HG03442 (cell line): ENCODE results near the gene CHST15.

Experiments
- ATAC-seq: cut with Tn5 transposase; IDR thresholded peaks from one replicate; pipeline ENCODE4 v1.9.1; 2021; ENCODE audit warnings: mild to moderate bottlenecking, moderate library complexity; ENCODE audit not compliant: unreplicated experiment

Gene CHST15

DNA sequence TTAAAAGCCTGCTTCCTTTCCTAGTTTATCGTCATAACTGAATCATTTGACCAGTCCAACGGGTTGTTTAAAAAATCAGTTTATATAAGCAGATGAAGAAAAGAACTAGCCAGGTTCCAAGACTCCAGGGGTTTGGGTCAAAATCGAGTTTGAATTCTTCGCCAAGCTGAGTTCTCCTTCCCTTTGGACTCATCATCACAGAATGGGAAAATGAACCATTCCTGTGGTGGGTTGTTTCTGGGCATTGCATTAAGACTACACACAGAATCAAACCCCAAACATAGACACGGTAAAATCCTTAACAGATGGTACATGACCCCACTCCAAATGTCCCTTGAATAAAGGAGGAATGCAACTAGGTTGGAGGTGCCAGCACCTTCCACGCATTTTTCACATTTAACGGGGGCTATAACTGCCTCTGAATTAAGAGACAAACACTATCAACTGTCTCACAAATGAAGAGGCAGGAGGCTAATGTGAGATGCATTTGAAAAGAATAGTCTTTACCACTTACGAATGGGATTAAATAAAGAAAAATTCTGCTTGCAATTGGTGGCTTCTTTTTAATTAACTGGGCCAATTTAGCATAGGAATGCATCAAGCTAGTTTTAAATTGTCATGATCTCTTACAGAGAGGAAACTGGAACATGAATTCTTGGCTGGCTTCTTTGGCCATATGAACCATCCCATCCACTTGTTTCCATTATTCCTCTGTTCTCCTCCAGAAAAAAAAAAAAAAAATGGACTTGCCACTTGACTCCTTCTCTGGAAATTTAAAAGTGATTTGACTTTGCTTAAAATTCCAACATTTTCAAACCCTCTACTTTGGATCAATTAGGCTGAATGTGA lies 61.1 kb downstream of the CHST15 start:
- no peak for ATAC-seq

DNA sequence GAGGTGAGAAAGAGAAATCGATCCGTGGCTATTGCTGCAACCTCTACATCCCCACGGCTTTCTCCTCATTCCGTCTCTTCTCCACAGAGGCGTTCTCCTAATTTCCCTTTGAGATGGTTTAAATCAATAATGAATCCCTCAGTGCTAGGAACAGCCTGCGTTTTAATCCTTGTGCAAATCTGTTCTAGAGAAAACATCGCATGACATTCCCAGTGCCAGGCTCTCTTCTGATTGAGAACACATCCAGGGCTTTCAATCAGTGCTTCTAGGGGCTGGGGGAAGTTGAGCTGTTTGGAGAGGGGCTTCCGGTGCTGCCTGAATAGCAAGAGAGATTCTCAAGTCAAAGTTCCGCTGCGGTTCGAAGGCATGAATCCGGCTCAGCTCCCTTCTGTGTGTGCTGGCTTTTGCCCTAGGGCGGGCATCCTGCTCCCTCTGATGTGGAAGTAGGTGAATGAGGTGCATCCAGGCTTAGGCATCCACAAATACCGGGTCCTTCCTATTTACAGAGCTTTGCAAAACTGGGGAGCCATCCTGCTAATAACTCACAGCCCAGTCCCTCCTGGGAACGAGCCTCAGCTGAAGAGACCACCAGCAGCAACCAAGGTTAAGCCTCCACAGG lies 62.8 kb downstream of the CHST15 start:
- ATAC-seq = no peak

DNA sequence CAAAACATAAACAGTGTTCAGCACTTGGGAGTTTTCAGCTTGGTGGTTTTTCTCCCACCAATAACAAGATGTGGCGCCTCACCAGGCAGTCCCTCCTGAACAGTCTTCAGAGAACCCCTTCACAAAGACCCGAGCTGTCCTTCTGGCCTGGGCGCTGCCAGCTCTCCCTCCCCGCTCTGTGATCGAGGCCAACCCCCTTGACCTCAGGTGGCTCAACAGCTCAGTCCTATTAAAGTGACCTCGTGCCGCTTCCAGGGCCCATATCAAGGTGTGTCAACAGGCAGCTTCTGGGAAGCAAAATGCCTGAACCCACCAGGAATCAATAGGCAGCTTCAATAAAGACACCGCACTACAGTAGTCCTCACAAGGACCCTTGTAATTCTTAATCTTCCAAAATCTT lies 63.3 kb downstream of the CHST15 start:
- no peak for ATAC-seq

DNA sequence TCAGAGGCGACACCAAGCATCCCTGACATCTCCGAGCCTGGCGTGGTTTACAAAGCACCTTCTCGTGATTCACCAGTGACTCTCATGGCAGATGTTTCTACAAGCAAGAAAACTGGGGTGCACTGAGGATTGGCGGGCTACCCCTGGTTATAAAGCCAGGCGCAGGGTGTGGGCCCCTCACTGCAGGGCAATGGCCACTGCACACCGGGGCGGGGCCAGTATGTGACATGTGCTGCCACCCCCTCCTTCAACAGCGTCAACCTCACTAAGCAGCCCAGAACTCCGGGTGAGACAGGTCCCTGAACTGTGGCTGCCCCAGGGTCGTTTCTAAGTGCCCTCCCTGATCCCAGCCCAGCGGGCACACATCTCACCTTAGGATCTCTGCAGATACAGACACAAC lies 63.8 kb downstream of the CHST15 start:
- no peak for ATAC-seq

GRCh38 chr10:124028700-124029480 lies 64.5 kb downstream of the CHST15 start:
- no peak for ATAC-seq

DNA sequence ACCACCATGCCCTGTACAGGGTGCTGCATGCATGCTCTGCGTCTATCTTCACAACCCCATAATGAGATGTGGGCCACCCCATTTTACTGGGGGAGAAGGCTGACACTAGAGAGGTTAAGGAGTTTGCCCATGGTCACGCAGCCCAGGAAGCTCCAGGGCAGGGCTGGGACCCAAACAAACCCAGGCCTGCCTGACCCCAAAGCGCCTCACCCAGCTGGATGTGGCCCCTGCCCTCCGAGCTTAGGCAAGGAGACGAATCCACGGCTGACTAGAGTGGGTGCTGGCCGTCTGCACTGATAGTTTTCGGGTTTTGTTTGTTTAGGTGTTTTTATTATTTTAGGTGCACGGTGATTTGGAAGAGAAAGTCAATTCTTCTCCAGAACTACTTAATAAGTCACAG lies 65.7 kb downstream of the CHST15 start:
- no peak for ATAC-seq

DNA sequence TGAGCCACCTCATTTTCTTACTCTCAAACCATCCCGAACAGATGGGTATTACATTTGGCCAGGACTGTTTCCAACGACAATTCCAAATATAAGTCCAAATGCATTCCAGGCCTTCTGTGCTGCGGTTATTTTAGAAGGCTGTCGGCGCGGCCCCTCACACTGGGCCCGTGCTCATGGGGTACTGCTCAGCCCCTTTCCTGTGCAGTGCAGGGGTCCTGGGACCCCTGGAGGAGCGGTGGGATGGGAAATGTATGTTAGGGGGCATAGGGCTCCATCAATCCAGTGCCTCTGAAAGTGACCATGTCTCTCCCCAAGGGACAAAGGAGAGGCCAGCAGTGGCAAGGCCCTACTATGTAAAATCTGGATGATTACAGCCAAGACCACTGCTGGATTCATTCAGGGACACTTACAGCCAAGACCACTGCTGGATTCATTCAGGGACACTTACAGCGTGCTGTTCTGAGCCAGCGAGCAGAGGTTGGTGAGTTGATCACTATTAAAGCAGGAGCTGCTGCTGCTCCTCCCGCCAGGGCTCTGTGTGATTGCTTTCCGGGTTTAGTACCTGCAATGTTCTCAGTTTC lies 66.3 kb downstream of the CHST15 start:
- ATAC-seq = no peak

GRCh38 chr10:124026589-124026939 lies 66.8 kb downstream of the CHST15 start:
- ATAC-seq = no peak

DNA sequence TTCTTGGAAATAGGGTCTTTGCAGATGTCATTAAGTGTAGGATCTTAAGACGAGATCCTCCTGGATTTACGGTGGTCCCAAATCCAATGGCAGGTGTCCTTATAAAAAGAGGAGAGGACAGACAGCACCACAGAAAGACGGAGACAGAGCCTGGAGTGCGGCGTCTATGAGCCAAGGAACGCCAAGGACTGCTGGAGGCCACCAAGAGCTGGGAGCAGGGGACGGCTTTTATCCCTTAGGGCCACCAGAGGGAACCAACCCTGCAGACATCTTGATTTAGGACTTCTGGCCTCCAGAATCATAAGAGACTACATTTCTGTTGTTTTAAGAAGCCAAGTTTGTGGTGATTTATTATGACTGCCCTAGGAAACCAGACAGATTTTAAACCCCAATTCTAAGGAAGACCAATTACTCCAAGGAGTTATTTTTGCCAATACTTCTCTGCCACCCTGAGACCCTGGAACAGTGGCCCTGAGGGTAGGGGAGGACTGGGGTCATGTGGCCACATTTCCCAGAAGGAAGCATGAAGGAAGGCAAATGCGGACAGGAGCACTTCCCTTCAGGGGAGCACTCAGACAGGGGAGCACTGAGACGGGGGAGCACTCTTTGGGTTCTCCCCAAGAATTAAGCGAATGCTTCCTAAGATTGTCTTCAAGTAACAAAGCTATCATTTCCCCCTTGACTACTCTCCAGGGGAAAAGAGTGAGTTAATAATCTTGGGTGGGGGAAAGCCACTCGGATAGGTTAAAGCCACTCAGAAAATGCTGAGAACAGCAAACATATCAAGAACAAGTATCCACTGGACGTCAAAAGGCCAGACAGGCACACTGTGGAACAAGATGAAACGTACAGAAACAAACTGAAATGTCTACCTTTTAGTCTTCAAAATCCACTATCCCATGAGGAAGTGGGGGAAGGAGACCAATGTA lies 67.5 kb downstream of the CHST15 start:
- no peak for ATAC-seq

GRCh38 chr10:124025152-124025551 lies 68.2 kb downstream of the CHST15 start:
- ATAC-seq = no peak

DNA sequence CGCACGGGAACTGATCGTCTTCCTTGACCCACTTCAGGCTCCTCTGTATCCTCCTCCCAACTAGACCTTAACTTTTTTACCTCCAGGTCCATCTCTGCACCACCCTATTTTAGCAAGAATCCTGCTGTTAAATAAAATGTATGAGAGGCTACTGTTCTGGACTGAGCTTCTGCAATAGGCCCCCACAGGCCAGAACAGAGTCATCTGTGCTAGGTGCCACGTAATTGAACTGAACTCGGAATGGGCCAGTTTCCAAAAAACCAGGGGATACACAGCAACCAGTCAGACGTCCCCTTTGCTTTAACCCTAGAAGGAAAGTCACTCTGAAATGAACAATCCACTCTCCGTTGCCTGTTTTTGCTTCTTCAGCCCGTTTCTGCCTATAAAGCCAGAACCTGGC lies 71.3 kb downstream of the CHST15 start:
- no peak for ATAC-seq

DNA sequence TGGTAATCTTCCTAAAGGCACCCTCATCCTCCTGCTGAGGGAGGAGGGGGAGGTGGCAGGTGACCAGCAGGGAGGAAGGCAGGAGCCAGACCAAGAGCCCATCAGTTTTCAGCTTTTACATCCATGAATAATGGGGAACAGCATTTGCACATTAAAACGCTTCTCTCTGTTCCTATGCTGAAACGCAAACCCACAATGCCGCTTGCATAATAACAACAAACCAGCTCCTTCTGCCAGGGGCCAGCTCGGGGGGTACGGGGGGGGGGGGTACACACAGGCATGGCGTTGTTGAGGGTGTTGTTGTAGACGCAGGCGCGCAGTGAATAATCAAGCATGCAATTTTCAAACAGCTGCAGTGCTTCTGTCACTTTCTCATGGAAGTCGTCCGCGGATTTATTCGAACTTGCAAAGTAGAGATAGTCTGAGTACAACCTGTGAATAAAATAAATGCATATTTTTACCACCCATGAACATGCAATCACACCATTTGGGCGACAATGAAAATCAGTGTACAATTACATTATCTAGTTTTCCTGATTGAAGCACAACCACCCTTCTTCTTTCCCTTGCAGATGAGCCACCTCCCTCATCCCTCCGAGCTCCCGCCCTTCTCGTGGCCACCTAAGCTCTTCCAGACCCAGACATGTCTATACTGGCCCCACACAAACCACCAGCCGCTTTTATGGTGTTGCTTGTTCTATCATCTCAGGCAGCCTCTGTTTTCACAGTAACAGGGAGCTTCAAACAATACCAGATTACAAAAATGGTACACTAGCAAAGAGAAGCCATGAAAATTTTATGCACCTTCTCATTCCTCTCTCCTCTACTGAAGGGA lies 72.2 kb downstream of the CHST15 start:
- no peak for ATAC-seq

DNA sequence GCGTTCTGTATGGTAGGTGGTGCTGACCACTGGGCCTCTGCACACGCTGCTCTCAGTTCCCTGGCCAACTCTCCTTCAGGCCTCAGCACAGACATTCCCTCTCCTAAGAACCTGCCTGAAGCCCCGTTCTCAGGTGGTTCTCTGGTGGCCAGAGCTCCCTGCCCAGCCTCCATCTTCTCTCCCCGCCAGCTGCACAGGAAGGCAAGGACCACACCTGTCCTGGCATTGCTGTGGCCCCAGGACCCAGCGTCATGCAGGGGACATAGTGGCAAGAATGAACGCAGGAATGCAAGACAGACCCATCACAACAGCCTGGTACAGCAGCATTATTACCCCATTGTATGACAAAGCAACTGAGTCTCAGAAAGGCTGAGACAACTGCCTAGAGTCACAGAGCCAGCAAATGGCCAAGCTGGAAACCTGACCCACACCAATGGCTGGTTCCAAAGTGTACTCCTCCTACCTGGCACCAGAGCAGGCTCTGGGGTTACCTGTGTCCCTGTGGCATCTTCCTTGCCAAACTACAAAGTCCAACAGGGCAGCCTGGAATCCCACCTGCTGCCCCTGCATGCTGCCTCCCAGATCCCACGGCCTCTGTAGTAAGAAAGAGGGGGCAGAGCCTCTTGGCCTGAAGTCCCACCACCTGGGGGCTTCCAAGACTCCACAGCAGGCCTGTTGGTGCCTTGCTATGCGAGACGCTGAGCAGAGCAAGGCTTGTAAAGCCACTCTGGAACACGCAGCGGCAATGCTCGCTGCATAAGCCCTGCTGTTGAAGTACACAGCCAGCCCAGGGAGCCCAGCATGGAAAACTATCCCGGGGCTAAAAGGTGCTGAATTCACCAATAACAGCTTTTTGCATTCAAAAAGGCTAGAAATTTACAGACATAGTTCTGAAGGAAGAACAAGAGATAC lies 73.3 kb downstream of the CHST15 start:
- ATAC-seq = no peak

DNA sequence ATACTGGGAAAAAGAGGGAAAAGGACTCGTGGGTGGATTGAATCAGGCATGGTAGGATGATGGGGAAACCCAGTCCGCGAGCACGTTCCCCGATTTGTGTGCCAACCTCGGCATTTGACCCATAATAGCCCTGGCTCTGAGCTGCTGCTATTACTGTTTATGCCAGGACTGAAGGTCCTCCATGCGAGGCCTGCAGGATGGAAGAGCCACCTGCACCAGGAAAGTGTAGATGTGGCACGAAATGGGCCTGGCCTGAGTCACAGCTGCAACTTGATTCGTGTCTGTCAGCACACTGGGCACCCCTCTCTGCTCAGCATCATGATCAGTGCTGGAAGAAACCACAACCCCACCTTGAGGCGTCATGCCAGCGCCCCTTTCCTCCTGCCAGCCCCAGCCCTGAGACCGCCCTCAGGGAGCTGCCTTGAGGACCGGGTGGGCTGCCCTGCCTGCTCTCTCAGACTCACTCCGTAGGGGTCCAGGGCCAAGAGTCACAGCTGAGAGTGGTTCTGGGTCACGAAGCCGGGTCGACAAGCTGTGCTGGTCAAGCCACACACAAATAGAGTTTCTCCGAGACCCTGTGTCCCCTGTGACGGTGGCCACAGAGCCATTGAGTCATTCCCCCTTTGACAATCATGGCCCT lies 74.4 kb downstream of the CHST15 start:
- no peak for ATAC-seq

DNA sequence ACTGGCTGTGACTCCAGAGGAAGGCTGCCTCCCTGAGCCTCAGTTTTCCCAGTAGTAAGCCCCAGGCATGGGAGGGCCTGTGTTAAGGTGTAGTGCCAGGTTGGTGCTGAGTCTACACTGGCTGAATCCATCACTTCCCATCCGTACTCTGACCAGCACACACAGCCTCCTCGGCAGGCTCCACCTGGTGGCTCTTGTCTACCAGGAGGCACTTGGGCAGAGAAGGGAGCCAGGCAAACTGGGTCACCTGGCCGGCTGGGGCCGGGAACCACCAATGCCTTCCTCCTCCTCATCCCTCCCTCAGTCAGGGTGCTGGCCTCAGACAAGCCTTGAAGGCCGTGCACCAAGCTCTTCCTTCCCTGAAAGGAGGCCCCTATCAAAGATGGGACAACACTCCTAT lies 75.7 kb downstream of the CHST15 start:
- ATAC-seq = no peak

DNA sequence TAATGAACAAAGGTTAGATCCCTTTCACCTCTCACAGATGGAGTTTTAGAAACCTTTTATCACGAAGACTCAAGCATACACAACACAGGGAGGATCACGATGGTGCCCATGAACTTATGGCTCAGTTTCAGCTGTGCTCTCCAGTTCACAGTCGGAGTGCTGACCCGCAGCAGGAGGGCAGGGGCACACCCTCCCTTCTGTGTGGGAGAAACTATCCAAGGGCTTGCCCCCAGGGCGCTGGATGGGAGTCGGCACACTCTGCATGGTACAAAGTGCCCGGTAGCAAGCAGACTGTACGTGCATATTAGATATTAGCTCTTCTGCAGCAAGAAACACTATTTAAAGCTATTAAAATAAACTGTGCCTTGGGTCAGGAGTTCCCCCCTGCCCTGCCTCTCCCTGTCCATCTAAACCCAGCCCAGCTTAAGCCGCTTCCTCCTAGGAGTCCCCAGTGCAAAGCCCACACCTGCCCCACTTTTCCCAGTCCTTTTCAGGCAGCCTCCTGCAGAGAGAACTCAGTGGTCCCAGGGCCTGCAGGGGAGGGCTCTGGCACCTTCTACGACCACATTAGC lies 76.5 kb downstream of the CHST15 start:
- ATAC-seq = no peak

DNA sequence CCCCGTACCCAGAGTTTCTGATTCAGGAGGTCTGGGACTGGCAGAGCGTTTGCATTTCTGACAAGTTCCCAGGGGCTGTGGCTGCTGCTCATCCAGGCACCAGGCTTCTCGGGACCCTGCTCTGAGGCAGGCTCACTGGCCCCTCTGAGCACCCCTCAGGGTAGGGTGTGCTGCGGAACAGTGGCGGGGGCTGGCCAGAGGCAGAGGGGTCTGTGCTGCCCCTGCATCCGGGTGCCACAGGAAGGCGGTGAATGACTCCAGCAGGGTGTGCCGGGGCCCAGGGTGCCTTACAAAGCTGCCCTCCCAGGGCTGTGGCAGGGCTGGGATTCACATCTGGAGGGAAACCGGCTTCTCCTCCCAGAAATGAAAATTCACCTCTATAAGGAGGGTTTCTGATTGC lies 77.4 kb downstream of the CHST15 start:
- no peak for ATAC-seq
